NCI-H2081 (cell line): ENCODE data around the gene HK1.
"Not testable (repeated sequence)": the region's sequence is repeated elsewhere in the genome, so short reads cannot be mapped to it uniquely, and the experiment has no call there.

Experiments
- DNase-seq, 2 experiments: peaks; one replicate each; lab custom pipeline; 2025; lab: John Stamatoyannopoulos, UW

HK1 gene

GRCh38 chr10:69254877-69255276 is 23.4 kb upstream of the HK1 start:
- no peak for DNase-seq

GRCh38 chr10:69259547-69260243 is 18.6 kb upstream of the HK1 start:
- no peak for DNase-seq

- DNase-seq: no peak
These were observed 17.1 kb upstream of the HK1 start for GRCh38 chr10:69261184-69261583.

GRCh38 chr10:69262292-69262751 is 16.0 kb upstream of the HK1 start:
- no peak for DNase-seq

GRCh38 chr10:69265521-69265920 is 12.8 kb upstream of the HK1 start:
- no peak for DNase-seq

GRCh38 chr10:69268761-69269416 is 9.4 kb upstream of the HK1 start:
- no peak for DNase-seq

- DNase-seq: no peak
These were observed 8.5 kb upstream of the HK1 start for GRCh38 chr10:69269761-69270160.

- no peak for DNase-seq
These were observed 7.3 kb upstream of the HK1 start for GRCh38 chr10:69270990-69271389.

- no peak for DNase-seq
These were observed 5.7 kb upstream of the HK1 start for GRCh38 chr10:69272624-69273023.

- DNase-seq: no peak
These were observed 2.9 kb upstream of the HK1 start for GRCh38 chr10:69275444-69275843.

- no peak for DNase-seq
These were observed 1.8 kb upstream of the HK1 start for GRCh38 chr10:69276503-69276902.

- DNase-seq: no peak
These were observed 814 bp downstream of the HK1 start for GRCh38 chr10:69279110-69279509.

GRCh38 chr10:69281507-69282413 is 3.5 kb downstream of the HK1 start:
- DNase-seq: no peak

GRCh38 chr10:69284402-69284801 is 6.1 kb downstream of the HK1 start:
- not testable (repeated sequence) for DNase-seq

GRCh38 chr10:69285699-69286098 is 7.4 kb downstream of the HK1 start:
- no peak for DNase-seq

GRCh38 chr10:69287181-69287580 is 8.9 kb downstream of the HK1 start:
- no peak for DNase-seq

GRCh38 chr10:69290993-69291392 is 12.7 kb downstream of the HK1 start:
- no peak for DNase-seq

GRCh38 chr10:69292459-69292858 is 14.2 kb downstream of the HK1 start:
- DNase-seq: no peak

- no peak for DNase-seq
These were observed 16.8 kb downstream of the HK1 start for GRCh38 chr10:69295027-69295636.

GRCh38 chr10:69303632-69304051 is 25.3 kb downstream of the HK1 start:
- DNase-seq: no peak

- DNase-seq: no peak
These were observed 28.1 kb downstream of the HK1 start for GRCh38 chr10:69306421-69306820.

- no peak for DNase-seq
These were observed 29.1 kb downstream of the HK1 start for GRCh38 chr10:69307434-69307833.
